HG03469 (cell line): ENCODE data around the gene ROBO2.

Experiments
- ATAC-seq: cut with Tn5 transposase; IDR thresholded peaks from one replicate; pipeline ENCODE4 v1.9.1; 2021; ENCODE audit warnings: mild to moderate bottlenecking, moderate library complexity, moderate number of reproducible peaks; ENCODE audit not compliant: unreplicated experiment

ROBO2 gene, protein sequence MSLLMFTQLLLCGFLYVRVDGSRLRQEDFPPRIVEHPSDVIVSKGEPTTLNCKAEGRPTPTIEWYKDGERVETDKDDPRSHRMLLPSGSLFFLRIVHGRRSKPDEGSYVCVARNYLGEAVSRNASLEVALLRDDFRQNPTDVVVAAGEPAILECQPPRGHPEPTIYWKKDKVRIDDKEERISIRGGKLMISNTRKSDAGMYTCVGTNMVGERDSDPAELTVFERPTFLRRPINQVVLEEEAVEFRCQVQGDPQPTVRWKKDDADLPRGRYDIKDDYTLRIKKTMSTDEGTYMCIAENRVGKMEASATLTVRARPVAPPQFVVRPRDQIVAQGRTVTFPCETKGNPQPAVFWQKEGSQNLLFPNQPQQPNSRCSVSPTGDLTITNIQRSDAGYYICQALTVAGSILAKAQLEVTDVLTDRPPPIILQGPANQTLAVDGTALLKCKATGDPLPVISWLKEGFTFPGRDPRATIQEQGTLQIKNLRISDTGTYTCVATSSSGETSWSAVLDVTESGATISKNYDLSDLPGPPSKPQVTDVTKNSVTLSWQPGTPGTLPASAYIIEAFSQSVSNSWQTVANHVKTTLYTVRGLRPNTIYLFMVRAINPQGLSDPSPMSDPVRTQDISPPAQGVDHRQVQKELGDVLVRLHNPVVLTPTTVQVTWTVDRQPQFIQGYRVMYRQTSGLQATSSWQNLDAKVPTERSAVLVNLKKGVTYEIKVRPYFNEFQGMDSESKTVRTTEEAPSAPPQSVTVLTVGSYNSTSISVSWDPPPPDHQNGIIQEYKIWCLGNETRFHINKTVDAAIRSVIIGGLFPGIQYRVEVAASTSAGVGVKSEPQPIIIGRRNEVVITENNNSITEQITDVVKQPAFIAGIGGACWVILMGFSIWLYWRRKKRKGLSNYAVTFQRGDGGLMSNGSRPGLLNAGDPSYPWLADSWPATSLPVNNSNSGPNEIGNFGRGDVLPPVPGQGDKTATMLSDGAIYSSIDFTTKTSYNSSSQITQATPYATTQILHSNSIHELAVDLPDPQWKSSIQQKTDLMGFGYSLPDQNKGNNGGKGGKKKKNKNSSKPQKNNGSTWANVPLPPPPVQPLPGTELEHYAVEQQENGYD (N-terminal part only)

DNA sequence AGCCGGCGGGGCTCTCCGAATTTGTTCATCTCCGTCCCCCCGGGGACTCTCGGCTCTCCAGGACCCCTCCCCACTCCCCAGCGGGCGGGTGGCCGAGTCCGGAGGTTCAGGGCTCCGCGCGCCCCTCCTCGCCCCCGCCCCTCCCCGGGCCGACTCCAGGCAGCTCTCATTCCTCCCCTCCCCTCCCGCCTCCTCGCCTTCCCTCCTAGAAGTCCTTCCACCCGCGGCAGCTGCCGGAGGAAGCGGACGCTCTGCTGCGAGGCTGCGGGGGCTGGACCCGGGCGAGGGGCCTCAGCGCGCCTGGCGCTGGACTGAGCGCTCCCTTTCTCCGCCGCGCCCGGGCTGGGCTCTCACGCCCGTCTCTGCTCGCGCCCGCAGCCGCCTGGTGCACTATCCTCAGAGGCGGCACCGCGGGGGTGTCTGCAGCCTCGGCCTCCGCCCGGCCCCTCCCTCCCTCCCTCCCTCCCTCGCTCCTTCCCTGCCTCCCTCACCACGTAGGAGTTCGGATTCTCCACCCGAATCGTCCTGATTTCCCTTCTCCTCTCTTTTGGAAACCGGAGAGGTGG lies at the start of gene ROBO2:
TSS of gene ROBO2 (plus strand) at position 494 of the 566 bp plus-strand sequence. CDS start 687 bp downstream, outside the sequence.
- no peak for ATAC-seq

DNA sequence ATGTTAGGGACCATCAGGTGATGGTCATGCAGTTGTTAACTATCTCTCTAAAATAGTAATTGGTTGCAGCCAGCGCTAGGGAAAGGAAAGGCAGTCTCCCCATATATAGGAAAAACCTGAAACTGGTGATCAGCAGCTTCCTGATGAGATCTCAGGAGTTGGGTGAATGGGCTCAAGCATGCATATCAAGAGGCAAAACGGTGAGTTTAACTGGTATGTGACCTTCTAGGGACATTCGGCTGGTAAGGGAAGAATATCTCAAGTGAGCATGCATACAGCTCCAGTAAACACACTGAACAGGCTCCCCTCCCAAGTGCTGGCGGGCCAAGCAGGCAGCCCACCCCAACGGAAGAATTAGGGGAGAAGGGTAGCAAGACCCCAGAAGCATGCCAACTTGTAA lies 49.3 kb upstream of the ROBO2 start:
- ATAC-seq, result no peak

DNA sequence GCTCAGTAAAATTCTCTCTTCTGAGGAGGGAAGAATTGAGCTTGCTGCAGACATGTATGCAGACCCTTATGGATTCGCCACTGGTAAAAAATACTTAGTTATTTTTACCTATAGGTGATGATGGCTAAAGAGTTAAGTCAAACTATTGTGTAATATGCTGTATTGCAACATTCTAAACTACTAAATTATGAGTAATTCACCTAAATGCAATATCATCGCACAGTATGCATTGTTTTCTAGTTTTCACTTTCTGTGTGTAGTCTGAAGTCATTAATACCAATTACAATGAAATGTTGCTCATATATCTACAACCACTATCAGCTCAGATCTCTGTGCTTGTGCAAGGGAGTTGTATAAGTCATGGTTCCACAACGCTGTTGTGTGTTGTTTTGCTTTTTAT lies 48.7 kb upstream of the ROBO2 start:
- no peak for ATAC-seq

DNA sequence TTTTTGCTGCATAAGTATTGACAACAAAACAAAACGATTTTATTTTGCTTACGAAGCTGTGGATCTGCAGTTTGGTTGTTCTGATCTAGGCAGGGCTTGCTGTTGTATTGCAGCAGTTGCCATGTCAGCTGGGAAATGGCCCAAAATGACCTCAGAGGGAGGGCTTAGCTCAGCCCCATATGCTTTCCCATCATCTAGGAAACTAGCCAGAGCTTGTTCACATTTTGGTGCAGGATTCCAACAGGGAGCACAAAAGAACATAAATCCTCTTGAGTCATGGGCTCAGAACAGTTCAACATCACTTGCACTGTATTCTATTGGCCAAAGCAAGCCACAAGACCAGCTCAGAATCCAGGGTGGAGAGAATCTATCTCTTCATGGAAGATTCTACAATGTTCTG lies 42.2 kb upstream of the ROBO2 start:
- ATAC-seq, result no peak

DNA sequence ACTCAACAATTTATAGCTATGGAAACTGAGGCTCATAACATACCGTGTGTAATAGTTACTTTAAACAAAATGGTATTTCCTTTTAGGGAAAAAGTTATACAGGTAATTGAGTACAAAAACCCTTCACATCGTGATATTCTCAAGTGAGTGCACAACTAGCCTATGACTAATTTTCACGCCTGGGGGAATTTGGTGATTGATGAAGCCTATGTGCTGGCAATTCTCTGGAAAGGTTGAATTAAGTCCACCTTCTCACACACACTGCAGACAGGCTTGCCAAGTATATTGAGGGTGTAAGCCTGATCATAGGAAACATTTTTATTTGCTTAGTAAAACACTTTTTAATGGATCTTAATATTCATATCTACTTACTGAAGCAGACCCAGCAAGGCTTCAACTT lies 41.3 kb upstream of the ROBO2 start:
- ATAC-seq, result no peak

DNA sequence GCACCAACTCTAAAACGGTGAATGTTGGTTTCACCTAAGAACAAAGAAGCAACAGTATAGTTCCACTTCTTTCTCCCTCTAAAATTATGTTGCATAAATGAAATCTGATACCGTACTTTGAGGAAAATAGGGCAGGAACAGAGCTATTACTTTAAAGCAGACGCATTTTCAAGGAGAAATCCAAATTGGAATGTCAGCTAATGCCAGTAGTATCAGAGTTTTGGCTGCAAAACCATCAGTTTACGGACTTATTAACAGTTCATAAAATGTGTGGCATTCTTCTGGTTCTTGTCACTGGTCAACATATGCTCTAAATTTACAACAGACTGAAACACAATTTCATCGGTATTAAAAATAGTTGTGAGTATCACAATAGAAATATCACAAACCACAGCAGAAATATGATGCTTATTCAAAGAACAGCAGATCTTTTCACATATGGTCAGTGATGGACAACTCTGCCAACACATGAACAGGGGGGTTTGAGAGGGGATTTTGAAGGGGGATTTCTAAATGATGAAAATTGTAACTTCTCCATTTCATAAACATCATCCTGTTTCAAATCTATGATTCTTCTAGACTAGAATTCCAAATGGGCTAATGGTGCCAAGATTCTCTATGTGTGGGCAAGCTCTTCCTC lies 38.7 kb upstream of the ROBO2 start:
- no peak for ATAC-seq

DNA sequence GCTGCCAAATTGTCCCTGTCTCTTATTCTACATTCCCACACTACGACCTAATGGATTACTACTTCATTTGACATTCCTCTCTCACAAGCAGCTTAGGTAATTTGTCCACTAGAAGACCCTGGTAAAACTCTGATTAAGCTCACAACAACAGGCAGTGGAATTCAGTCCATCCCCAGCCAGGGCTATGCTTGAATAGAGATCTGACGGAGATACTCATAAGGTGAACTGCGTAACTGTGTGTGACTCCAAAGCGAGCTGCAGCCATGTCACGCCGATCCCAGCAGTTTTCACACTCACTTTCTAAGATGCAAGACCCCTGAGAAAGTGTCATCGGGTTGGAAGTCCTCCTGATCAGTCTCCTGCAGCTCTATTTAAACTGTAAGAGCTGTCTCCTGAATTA lies 25.7 kb upstream of the ROBO2 start:
- ATAC-seq, result no peak

DNA sequence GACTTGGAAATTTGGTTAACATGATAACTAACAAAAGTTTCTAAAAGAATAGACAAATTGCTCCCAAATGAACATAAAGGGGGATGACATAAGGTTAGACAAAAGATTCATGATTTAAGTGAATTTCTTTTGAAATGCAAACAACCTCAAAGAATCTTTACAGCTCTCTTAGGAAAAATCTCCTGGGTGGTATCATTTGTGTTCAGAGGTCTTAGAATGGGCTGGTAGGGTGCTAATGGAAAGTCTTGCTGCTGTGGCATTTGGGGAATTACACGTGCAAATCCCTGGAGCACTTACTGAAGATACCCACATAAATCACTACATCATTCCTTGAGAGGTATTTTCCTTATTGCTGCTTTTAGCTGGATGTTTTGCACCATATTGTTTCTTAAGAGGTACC lies 14.4 kb upstream of the ROBO2 start:
- ATAC-seq, result no peak

DNA sequence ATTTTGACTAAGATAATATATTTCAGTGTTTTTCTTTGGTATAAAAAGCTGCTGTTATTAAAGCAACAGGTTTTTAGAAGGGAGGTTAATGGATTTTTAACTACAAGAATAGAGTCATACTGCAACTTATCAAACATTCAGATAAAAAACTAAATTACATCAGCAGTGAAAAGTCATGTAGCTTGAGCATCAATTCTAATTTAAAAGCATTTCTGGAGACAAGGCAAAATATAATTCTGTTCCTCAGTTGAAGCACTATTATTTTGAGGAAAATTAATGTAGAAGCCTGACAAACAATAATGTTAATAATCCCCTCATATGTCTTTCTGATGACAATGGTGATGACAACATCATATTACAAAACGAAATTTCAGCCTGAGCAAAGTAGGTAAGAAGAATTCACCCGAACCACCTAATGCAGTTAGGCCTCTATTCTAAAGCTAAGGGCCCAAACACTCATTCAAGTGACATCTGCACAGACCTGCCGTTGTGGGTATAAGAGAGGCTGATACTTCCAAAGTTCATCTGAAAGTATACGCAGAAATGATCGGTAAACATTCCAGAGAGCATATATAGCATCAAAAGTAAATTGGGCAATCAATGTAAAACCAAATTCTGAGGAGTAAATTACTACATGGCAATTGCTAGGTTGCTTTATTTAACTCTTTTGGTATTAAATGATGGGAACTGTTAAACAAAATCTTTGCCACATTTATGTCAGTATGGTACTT lies 12.8 kb upstream of the ROBO2 start:
- no peak for ATAC-seq

DNA sequence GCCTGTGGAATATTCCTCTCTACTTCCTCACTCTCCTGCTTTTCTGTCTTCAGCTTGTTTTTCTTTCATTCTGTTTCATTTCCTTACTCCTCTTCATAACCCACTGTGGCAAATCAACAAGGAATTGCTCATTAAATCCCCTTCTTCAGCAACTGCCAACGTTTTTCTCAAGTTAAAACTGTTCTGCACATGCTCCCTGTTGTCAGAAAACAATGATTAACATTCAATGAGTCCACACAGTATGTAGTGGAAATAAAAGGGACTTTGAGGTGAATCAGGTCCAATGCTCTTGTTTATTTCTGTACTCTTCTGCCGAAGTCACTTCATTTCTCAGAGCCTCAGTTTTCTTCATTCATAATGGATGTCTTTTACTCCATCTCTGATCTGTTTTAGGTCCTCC lies 11.9 kb upstream of the ROBO2 start:
- no peak for ATAC-seq

DNA sequence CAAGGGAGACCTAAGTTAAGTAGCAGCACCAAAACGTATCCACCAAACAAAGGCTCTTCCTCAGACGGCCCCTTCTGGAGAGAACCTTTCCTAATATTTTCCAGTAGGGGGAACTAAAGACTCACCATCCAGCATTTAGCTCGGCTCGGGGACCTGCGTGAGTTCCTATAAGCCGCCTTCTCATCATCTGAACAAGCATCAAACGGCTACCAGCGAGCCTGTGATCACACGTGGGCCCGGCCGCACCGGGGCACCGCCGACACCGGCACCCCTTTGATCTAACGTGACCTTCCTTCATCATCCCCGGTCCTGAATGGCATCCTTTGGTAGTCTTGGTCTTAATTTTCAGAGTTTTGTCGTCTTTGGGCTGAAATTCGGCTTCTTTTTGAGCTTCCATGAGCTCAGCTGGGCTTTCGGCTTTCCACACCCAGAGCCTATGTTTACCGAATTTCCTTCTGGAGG lies 1.4 kb upstream of the ROBO2 start:
- no peak for ATAC-seq

DNA sequence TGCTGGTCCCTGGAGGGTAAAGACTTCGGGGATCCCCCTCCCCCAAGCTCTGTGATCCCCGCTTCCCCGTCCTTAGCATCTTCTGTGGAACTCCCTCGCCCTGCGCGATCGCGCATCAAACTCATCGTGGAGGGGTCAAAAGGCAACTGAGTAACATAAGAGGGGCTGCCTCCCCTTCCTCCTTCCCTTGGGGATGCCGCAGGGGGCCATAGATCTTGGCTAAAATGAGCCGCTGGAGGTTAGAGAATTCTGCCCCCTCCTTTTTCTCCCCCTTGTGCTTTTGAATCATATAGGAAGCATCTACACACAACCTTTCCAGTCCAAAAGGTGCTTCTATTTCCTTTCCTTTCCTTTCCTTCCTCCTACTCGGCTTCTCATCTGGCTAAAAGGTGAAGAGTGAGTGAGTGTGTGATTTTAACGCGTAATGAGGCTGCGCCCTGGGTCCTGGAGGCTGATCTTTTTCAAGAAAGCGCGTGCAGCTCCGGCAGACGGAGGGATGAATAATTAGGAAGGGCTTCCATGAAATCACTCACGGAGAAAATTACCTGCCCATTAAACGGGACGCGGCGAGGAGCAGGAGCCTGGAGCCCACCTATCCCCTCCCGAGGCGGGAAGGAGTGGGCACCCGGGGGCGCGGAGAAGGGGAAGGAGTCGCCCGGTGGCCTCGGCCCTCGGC lies 831 bp upstream of the ROBO2 start:
- ATAC-seq, result no peak

DNA sequence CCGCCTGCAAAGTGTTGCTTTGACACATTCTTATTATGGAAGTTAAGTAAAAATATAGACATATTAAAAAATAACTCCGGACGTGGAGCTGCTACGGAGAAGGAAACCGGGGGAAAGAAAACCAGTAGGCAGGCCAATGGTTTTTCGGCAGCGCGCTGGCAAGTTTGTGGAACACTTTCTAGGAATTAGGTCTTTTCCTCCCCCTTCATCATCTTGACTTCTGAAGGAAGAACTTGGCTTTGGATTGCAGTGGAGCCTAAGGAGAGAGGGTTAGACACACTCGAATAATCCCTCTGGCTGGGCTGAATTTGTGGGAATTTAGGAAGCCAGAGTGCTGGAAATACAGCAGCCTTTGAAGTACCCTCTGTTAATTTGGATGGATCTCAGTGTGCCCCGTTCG lies 317 bp downstream of the ROBO2 start:
- ATAC-seq, result no peak

DNA sequence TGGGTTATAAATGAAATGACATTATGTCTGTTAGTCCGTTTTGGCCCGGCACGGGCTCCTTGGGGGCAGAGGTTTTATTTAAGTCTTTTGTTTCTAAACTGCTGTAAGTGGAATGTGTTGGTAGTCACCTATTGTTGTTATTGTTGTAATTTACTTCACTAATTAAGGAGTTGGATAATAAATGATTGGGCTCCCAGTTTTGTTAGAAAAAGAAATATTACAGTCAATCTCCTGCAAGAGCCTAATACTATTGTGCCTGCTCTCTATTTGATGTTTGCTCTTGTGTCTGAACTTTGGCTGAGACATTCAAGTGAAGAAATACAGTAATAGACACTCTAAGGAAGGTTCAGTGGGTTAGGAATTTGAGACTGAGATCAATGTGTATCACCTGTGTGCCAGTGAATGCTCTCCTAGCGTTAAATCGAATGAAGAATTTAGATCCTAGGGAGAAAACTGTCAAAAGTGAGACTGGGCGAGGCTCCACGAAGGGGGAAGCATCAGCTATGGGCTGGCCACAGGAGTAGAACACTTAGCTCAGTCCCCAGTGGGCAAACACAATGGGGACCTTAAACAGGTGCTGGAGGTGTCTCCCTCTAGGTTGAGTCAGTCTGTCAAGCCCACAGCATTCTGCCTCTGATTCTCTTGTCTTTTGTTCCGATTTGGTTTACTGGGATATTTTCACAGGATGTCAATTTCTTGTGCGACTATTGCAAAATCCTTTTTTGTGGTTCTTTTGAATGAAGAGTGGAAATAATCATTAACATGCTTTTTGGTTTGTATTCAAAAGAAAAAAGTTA lies 1.2 kb downstream of the ROBO2 start:
- no peak for ATAC-seq

DNA sequence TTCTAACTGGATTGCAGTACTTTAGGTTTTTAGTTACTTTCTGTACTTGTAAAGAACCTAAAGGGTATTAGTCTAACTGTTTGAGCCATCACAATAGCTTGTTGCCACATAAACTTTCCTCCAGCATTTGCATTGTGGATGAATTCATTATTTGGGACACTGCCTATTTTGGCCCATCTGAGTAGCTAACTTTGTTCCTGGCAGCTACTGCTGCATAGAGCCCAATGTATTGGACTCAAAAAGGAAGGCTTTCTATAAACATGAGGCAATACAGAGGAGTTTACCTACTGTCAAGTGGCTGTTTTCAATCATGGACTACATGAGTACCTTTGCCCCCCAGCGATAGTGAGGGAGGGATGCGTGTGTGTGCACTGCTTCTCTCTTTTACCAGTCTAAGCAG lies 1.9 kb downstream of the ROBO2 start:
- ATAC-seq, result no peak

DNA sequence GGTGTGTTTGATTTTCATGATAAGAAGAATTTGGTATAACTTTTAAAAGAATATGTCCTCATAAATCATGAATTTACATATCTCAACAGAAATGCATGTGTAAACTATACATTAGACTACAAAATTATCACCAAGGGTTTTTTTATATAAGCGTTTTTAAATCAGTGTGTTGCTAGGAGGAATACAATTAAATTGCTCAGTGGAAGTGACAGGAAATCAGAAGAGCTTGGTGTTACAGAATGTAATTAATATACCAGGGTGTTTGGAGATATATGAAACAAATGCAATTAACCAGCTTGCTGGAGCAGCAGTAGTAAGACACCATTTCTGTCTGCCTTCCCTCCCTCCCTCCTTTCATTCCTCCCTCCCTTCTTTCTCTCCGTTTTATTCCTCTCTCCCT lies 2.4 kb downstream of the ROBO2 start:
- ATAC-seq, result no peak

DNA sequence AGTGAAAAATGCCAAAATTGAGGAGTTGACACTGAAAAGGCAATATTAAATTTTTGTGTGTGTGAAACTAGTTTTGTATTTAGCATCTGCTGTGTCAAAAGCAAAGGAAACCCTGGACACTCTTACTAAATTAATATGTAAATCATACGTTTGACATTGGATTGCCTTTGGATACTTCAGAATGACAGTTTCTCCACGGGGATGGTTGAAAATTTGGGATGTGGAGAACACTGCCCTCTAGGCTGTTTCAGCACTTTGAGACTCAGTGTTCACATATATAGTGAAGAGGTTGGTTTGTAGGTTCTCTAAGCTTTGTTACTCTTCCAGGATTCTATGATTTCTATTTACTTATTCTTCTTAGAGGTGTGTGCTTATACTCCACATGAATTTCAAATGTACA lies 3.0 kb downstream of the ROBO2 start:
- ATAC-seq, result no peak

DNA sequence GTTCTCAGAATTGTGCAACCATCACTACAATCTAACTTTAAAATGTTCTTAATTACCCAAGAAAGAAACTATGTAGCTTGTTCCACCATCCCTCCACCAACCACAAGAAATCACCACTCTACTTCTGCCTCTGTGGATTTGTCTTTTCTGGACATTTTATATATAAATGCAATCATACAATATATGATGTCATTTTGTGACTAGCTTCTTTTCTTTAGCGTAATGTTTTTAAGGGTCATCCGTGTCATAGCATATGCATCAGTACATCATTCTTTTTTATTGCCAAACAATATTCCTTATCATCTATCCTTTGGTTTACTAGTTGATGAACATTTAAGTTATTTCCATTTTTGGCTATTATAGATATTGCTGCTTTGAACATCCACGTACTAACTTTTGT lies 5.8 kb downstream of the ROBO2 start:
- ATAC-seq, result no peak

DNA sequence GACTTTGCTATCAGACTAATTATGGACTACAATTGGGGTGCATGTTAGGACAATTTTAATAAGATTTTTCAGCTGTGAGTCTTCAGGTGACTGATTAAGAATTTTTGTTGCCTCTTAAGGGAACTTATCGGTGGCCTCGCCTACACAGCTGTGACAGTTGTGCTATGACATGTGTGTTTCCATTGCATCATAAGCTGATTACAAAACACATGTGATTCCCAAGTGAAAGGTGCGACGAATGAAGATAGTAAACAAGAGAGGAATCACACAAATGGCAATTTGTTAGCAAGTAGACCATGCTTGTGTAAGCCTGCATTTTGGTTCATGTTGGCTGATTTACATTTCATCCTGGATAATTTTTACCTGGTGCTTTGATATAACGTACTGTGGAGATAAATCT lies 8.3 kb downstream of the ROBO2 start:
- ATAC-seq, result no peak
